OCI-LY1 (cell line): ENCODE measurements around the gene GPR17.

Source experiments
- EZH2 ChIP-seq: fragments of 200-600 bp; sonication (generic), shearing (Covaris generic); IDR thresholded peaks from 2 replicates; pipeline ENCODE4 v1.8.0; 2017; ENCODE audit warnings: borderline replicate concordance, mixed run types, mild to moderate bottlenecking, antibody characterized with exemption, low read length, moderate library complexity, mixed read lengths
- TF ChIP-seq, protein P1 (sequence below): fragments of 200-600 bp; sonication (generic), shearing (Covaris generic); IDR thresholded peaks from 2 replicates; pipeline ENCODE4 v1.5.1; 2017; ENCODE audit warnings: mild to moderate bottlenecking, antibody characterized with exemption, low read length, moderate library complexity, mixed read lengths

DNA sequence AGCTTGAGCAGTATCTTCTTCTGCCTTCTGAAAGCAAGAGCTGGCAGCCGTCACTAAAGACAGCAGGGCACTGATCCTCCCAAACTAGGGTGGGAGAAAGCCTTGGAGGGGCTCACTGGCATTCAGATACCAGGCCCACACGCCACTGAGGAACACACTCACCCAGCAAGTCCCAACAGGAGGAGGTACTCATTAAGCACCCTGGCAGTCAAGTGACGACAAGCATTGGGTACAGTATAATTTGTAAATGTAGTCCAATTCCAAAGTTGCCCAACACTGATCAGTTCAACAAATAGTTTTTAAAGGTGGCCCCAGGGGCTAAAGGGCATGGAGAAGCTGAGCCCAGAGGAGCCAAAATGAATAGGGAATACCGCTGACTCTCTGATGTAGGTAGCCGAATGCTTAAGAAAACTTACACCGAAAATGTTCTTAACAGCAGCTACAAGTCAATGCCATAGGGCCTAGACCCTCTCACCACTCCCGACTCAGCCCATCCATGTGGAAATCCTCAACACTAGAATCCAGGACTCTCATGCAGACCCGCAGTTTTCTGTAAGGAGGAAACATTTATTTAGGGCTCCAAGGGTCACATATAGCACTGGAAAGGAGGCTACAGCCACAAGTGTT, 19.4 kb downstream of the GPR17 start:
- TF ChIP-seq, protein P1, sequence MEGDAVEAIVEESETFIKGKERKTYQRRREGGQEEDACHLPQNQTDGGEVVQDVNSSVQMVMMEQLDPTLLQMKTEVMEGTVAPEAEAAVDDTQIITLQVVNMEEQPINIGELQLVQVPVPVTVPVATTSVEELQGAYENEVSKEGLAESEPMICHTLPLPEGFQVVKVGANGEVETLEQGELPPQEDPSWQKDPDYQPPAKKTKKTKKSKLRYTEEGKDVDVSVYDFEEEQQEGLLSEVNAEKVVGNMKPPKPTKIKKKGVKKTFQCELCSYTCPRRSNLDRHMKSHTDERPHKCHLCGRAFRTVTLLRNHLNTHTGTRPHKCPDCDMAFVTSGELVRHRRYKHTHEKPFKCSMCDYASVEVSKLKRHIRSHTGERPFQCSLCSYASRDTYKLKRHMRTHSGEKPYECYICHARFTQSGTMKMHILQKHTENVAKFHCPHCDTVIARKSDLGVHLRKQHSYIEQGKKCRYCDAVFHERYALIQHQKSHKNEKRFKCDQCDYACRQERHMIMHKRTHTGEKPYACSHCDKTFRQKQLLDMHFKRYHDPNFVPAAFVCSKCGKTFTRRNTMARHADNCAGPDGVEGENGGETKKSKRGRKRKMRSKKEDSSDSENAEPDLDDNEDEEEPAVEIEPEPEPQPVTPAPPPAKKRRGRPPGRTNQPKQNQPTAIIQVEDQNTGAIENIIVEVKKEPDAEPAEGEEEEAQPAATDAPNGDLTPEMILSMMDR = no peak
- no peak for TF ChIP-seq EZH2
